GM19099 (cell line): ENCODE measurements around the gene USP25.

ENCODE experiments used
- POLR2A ChIP-seq: IDR thresholded peaks from 3 replicates; pipeline ENCODE4 v1.6.1; 2011; ENCODE audit warnings: low read depth; ENCODE audit not compliant: insufficient read length; ENCODE audit errors: extremely low read depth

The USP25 gene

GRCh38 chr21:15768045-15768601 is 38.3 kb downstream of the USP25 start:
- TF ChIP-seq POLR2A, result no peak

- no peak for TF ChIP-seq POLR2A
Measured at GRCh38 chr21:15768853-15769252, 39.1 kb downstream of the USP25 start.

GRCh38 chr21:15771311-15771710 is 41.5 kb downstream of the USP25 start:
- no peak for TF ChIP-seq POLR2A

- TF ChIP-seq POLR2A, result no peak
Measured at GRCh38 chr21:15772654-15773053, 42.9 kb downstream of the USP25 start.

- TF ChIP-seq POLR2A, result no peak
Measured at GRCh38 chr21:15774590-15774989, 44.8 kb downstream of the USP25 start.

- TF ChIP-seq POLR2A, result no peak
Measured at GRCh38 chr21:15775291-15775690, 45.5 kb downstream of the USP25 start.

- TF ChIP-seq POLR2A, result no peak
Measured at GRCh38 chr21:15775981-15776380, 46.2 kb downstream of the USP25 start.

- TF ChIP-seq POLR2A, result no peak
Measured at GRCh38 chr21:15776818-15777217, 47.0 kb downstream of the USP25 start.

GRCh38 chr21:15781986-15782385 is 52.2 kb downstream of the USP25 start:
- TF ChIP-seq POLR2A, result no peak

- no peak for TF ChIP-seq POLR2A
Measured at GRCh38 chr21:15788847-15789523, 59.2 kb downstream of the USP25 start.

GRCh38 chr21:15793109-15793508 is 63.3 kb downstream of the USP25 start:
- TF ChIP-seq POLR2A, result no peak

GRCh38 chr21:15793550-15794235 is 63.9 kb downstream of the USP25 start:
- TF ChIP-seq POLR2A, result no peak

GRCh38 chr21:15794277-15794912 is 64.6 kb downstream of the USP25 start:
- no peak for TF ChIP-seq POLR2A

GRCh38 chr21:15795533-15795932 is 65.8 kb downstream of the USP25 start:
- TF ChIP-seq POLR2A, result no peak

GRCh38 chr21:15797577-15798363 is 68.0 kb downstream of the USP25 start:
- TF ChIP-seq POLR2A, result no peak

- no peak for TF ChIP-seq POLR2A
Measured at GRCh38 chr21:15801352-15801863, 71.6 kb downstream of the USP25 start.
